SJSA1 (cell line): ENCODE results near the gene NUP107. TPM values are rescaled to one million over a fixed set of nuclear protein-coding genes. Genes with fewer than 3 reads are reported as not detected.
"Not testable (repeated sequence)": the region's sequence is repeated elsewhere in the genome, so short reads cannot be mapped to it uniquely, and the experiment has no call there.

Source experiments
- DNase-seq, 2 experiments: peaks; one replicate each; pipeline ENCODE4 v3.0.0-alpha.2; 2015 to 2020; ENCODE audit warnings: low spot score in 2 of 2, low read depth in 1 of 2
- H3K27ac ChIP-seq: fragments of 250-450 bp; sonication (Bioruptor Pico); 2 replicates; pipeline ENCODE4 v1.5.1; 2020; ENCODE audit warnings: mild to moderate bottlenecking, moderate library complexity
- H3K27me3 ChIP-seq: fragments of 250-450 bp; sonication (Bioruptor Pico); replicated peaks from 2 replicates; pipeline ENCODE4 v1.5.1; 2020; ENCODE audit warnings: mild to moderate bottlenecking, moderate library complexity
- H3K36me3 ChIP-seq: fragments of 250-450 bp; sonication (Bioruptor Pico); 2 replicates; pipeline ENCODE4 v1.5.1; 2020; ENCODE audit warnings: mild to moderate bottlenecking
- H3K4me1 ChIP-seq: fragments of 250-450 bp; sonication (Bioruptor Pico); replicated peaks from 2 replicates; pipeline ENCODE4 v1.6.1; 2021; ENCODE audit warnings: mild to moderate bottlenecking
- H3K4me3 ChIP-seq: fragments of 250-450 bp; sonication (Bioruptor Pico); 2 replicates; pipeline ENCODE4 v1.5.1; 2020; ENCODE audit warnings: mild to moderate bottlenecking
- H3K9me3 ChIP-seq: fragments of 250-450 bp; sonication (Bioruptor Pico); replicated peaks from 2 replicates; pipeline ENCODE4 v1.5.1; 2020; ENCODE audit warnings: mild to moderate bottlenecking
- total RNA-seq: library from RNA; depleted of rRNA; stranded (reverse); fragments of >200 nt; shearing (Covaris generic); gene quantifications from 2 replicates; pipeline ENCODE4 v1.2.3, GENCODE V29; 2014; rRNA removed

The NUP107 gene
- total RNA-seq = 62.8 and 93.5 TPM in 2 replicates

DNA sequence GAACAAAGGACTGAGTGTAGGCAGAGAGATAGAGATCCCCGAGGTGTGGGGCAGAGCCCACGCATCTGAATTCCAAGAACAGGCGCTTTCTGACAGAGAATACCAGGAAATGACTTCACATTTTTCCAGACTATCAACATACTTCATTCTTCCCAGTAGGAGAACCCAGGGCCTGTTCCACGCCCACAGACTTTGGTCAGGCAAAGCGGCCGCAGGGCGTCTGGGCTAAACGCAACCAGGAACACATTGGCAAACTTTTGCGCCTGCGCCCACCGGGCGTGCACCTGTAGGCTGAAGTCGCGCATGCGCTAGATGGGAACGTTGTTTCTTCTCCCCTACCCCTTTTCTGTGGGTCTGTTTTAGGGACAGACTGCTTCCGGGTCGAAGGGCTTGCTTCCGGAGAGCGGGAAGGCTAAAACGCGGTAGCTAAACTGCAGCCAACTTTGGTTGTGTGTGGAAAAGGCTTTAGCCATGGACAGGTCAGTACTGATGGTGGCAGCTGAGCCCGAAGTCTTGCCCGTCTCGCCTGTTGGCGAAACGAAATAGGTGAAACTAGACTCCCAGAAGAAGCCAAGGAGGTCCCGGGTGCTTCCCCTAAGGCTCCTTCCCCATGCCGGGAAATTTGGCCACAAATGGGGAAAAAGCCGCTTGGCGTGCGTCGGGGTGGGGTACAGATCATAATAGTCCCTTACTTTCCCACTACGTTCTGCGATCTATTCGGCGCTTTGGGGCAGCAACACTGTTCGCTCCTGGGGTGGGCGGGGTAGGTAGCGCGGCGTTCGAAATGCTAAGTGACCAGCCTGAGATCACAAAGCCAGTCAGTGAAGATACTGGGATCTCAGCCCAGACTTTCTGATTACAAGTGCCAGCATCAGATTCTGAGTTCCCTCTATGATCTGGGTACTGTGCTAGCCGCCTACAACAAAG is at the start of gene NUP107:
Gene NUP107, plus strand, starts transcription at position 384 of the 927 bp plus-strand sequence. Its CDS starts 88 bp downstream, at position 472.
- Histone ChIP-seq H3K4me1 (peaks cover 18% of the 10 kb centered on the region), H3K27me3 (no peaks in the 10 kb centered on the region), H3K27ac (peak within 1 kb of the TSS; percentile 80), H3K9me3 (no peaks in the 10 kb centered on the region), H3K4me3 (peak within 1 kb of the TSS; percentile 65), H3K36me3 (peaks cover 23% of the 10 kb centered on the region)
- DNase-seq = peak; percentile 96 to 98

DNA sequence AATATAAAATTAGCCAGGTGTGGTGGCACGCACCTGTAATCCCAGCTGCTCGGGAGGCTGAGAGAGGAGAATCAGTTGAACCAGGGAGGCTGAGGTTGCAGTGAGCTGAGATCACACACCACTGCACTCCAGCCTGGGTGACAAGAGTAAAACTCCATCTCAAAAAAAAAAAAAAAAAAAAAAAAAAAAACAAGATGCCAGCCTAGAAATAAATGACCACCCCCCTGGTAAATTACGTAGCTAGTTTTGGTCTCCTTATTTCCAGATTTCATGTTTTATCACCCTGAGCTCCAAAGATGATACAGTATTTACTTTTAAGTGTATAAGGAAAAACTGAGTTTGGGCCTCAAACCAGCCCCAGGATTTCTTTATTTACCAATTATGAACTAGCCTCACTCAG is 49.3 kb upstream of the NUP107 start:
- H3K9me3 ChIP-seq, H3K27ac ChIP-seq, H3K4me3 ChIP-seq, DNase-seq, H3K27me3 ChIP-seq: not testable (repeated sequence)
- Histone ChIP-seq H3K4me1 (peaks cover 13% of the 10 kb centered on the region), H3K36me3 (peaks cover 11% of the 10 kb centered on the region)

DNA sequence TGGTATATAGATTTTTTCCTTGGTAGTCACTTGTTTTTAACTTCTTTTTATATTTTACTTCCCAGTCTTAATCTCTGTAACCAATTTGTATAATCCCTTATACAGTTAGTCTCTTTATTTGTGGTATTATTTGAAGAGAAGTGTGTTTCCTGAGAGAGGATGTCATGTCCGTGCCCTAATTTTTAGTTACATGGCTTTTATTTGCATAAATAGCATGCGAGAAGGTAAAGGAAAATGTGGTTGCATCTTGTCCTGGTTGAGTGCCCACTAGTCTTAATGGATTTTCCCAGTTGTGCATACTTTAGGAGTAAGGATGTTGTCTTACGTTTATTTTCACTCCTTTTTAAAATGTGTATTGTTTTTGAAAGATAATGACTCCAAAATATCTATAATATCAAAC is 48.6 kb upstream of the NUP107 start:
- Histone ChIP-seq H3K27ac (no peak overlapping the region), H3K27me3 (no peaks in the 10 kb centered on the region), H3K36me3 (peaks cover 16% of the 10 kb centered on the region), H3K4me1 (peaks cover 13% of the 10 kb centered on the region), H3K4me3 (no peak overlapping the region), H3K9me3 (no peaks in the 10 kb centered on the region)
- DNase-seq = no peak

DNA sequence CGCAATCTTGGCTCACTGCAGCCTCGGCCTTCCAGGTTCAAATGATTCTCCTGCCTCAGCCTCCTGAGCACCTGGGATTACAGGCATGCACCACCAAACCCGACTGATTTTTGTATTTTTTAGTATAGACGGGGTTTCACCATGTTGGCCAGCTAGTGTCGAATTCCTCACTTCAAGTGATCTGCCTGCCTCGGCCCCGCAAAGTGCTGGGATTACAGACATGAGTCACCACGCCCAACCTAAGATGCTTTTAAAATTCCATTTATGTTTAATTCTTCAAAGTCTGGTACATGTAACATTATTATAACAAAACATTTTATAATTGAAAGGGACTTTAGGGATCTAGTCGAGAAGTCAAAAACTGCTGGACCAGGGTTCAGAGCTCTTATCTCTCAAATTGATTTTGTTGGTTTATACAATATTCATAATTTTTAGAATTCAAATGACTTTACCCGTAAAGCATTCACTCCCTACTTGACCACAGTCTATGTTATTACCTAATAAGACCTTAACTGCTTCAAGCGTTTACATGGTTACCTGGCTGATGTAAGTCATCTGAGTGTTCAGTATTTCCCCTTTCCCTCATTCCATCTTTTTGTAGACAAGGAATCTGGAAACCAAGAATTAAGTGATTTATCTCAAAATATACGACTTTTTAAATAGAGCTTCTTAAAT is 47.9 kb upstream of the NUP107 start:
- H3K4me3 ChIP-seq = no peak overlapping the region
- peaks cover 16% of the 10 kb centered on the region for H3K36me3 ChIP-seq
- H3K27ac ChIP-seq = no peak overlapping the region
- H3K9me3 ChIP-seq = no peaks in the 10 kb centered on the region
- no peak for DNase-seq
- peaks cover 13% of the 10 kb centered on the region for H3K4me1 ChIP-seq
- no peaks in the 10 kb centered on the region for H3K27me3 ChIP-seq

DNA sequence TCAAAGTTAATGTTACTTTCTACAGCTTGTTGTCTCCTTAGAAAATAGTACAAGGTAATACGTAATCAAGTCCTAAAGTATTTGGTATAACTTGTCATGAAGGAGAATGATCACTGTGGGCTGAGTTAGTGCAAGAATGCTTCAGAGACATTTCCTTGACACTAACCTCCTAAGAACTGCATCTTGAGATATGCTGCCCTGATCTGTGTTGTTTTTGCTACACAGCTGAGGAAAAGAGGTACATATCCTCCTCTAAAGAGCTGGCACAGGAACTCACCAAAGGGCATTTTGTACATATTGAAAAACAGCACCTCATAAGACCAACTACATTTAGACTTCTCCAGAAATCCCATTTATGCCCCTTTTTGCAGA is 47.4 kb upstream of the NUP107 start:
- H3K27ac ChIP-seq = no peak overlapping the region

DNA sequence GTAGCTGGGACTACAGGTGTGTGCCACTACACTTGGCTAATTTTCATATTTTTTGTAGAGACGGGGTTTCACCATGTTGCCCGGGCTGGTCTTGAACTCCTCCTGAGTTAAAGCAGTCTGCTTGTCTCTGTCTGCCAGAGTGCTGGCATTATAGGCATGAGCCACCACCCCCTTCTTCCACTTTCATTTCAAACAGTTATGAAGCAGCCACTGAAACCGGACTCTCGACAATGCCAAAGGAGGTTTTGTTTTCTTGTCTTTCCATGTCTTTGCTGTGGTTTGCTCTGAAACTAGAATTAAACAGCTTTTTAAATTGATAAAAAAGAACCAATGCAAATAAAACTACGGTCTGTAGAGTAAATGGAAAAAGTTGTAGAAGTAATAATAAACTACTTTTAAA is 45.6 kb upstream of the NUP107 start:
- no peaks in the 10 kb centered on the region for H3K27me3 ChIP-seq
- H3K36me3 ChIP-seq = peaks cover 27% of the 10 kb centered on the region
- H3K4me1 ChIP-seq = peaks cover 13% of the 10 kb centered on the region
- no peaks in the 10 kb centered on the region for H3K9me3 ChIP-seq
- no peak overlapping the region for H3K4me3 ChIP-seq
- peak in 1 of 2 experiments; percentile 32 for DNase-seq
- H3K27ac ChIP-seq = no peak overlapping the region

More for the DNA sequence above, 47.4 kb upstream of the NUP107 start:
- Histone ChIP-seq H3K36me3 (peaks cover 20% of the 10 kb centered on the region), H3K9me3 (no peaks in the 10 kb centered on the region), H3K4me1 (peaks cover 13% of the 10 kb centered on the region), H3K4me3 (no peak overlapping the region), H3K27me3 (no peaks in the 10 kb centered on the region)
- DNase-seq = no peak

DNA sequence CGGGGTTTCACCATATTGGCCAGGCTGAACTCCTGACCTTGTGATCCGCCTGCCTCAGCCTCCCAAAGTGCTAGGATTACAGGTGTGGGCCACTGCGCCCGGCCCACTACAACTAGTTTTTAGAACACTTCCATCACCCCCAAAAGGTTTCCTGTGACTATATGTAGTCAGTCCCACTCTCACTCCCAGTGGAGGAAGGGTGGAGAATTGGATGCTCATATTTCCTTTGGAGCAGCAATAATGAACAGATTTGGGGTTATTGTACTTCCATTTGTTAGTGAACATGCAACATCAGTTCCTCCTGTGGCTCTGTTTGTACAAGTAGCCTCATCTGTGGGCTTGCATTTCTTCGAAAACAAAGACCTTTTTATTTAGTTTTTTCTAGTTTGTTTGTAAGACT is 40.3 kb upstream of the NUP107 start:
- peaks cover 56% of the 10 kb centered on the region for H3K36me3 ChIP-seq
- H3K4me1 ChIP-seq = no peaks in the 10 kb centered on the region
- no peaks in the 10 kb centered on the region for H3K9me3 ChIP-seq
- no peak for DNase-seq
- no peak overlapping the region for H3K27ac ChIP-seq
- no peak overlapping the region for H3K4me3 ChIP-seq
- H3K27me3 ChIP-seq = no peaks in the 10 kb centered on the region

DNA sequence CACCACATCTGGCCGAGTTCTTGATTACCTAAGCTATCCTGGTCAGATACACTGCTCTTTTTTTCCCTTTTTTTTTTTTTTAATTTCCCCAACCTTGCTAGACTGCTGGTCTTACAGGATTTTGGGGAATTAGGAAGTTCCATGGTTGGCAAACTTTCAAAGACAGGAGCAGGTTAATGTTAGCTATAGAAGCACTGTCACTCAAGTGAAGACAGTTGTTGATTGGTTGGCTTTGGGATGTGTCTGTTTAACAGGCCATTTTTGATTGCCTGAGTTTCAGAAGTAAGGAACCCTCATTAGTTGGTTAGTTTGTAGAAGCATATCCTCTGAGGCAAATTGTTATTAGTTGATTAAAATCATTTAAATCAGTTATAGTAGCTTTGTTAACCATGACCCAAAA is 39.3 kb upstream of the NUP107 start:
- no peak for DNase-seq
- H3K4me1 ChIP-seq = no peaks in the 10 kb centered on the region
- no peaks in the 10 kb centered on the region for H3K27me3 ChIP-seq
- H3K36me3 ChIP-seq = peaks cover 63% of the 10 kb centered on the region
- no peaks in the 10 kb centered on the region for H3K9me3 ChIP-seq
- H3K4me3 ChIP-seq = no peak overlapping the region
- no peak overlapping the region for H3K27ac ChIP-seq

DNA sequence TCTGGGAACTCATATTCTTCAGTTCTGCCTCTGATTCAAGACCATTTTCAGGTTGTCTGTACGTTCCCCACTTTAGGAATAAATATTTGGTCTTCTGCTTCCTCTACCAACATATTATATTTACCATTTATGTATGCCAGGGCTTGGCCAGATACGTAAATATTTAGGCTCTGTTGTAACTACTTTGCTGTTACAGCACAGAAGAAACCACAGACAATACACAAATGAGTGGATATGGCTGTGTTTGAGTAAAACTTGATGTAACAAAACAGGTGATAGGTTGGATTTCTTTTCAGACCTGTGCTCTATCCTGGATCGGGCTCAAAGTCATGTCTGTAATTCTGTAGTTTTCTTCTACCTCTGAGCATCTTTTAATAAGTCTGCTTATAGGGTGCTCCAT is 38.6 kb upstream of the NUP107 start:
- Histone ChIP-seq H3K36me3 (peaks cover 65% of the 10 kb centered on the region), H3K9me3 (no peaks in the 10 kb centered on the region), H3K4me1 (no peaks in the 10 kb centered on the region), H3K27ac (no peak overlapping the region), H3K4me3 (no peak overlapping the region), H3K27me3 (no peaks in the 10 kb centered on the region)
- no peak for DNase-seq

DNA sequence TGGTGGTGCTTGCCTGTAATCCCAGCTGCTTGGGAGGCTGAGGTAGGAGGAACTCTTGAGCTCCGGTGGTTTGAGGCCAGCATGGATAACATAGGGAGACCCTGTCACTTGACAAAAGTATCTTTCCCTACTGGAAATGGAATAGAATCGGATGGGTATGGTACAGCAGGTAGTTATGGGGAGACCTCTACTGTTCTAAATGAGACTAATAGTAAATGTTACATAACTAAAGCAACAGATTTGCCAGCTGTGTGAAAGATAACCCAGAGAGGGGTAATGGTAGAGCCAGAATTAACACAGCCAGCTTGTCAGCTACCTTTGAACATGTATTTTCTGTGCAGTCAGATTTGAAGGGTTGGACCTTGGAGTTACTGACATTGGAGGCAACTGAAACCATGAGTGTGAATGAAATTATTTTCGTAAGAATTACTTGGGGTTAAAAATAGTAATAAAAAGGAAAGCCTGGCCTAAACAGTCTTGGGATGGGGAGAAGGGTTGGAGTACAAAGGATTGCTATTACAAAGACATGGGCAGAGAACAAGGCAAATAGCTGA is 21.7 kb upstream of the NUP107 start:
- Histone ChIP-seq H3K9me3 (no peaks in the 10 kb centered on the region), H3K27ac (no peak overlapping the region), H3K27me3 (no peaks in the 10 kb centered on the region), H3K4me3 (no peak overlapping the region), H3K36me3 (peaks cover 15% of the 10 kb centered on the region), H3K4me1 (no peaks in the 10 kb centered on the region)
- DNase-seq = no peak

DNA sequence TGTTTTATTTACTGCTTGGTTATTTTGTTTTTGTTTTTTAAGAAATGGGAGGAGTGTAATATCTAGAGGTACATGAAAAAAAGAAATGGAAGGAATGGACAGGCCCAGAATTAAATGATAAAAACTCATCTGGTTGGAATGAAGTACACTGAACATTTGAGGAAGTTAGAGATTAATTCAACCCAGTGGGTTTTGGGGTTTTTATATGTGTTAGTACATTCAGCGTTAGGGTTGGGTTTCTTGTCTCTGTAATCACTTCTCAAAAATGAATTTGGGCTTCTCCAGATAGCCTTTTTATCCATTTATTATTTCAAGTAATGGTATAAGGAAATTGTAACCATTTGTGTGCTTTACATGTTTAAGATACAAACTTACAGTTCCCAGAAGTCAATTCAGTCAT is 19.5 kb upstream of the NUP107 start:
- DNase-seq = no peak
- no peak overlapping the region for H3K4me3 ChIP-seq
- no peaks in the 10 kb centered on the region for H3K36me3 ChIP-seq
- no peaks in the 10 kb centered on the region for H3K4me1 ChIP-seq
- H3K27me3 ChIP-seq = no peaks in the 10 kb centered on the region
- no peaks in the 10 kb centered on the region for H3K9me3 ChIP-seq
- no peak overlapping the region for H3K27ac ChIP-seq

DNA sequence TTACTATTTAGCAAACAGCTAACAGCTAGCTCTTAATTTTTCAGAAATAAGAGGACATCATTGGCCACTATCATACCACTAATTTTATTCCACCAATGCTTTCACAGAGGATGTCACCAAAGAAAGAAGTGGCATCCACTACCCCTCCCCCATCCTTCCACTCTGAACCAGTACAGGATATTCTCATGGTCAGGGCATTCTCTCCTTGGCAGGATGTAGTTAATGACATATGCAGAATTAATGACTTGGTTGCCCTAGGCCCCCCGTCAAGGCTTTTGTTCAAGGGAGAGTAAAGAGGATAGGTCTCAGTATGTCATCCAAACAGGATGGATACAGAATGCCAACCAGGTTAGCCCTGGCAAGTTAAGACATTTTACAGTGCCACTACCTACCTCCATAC is 18.9 kb upstream of the NUP107 start:
- no peak for DNase-seq
- no peak overlapping the region for H3K27ac ChIP-seq
- H3K4me1 ChIP-seq = no peaks in the 10 kb centered on the region
- no peaks in the 10 kb centered on the region for H3K36me3 ChIP-seq
- no peaks in the 10 kb centered on the region for H3K9me3 ChIP-seq
- H3K27me3 ChIP-seq = no peaks in the 10 kb centered on the region
- H3K4me3 ChIP-seq = no peak overlapping the region

DNA sequence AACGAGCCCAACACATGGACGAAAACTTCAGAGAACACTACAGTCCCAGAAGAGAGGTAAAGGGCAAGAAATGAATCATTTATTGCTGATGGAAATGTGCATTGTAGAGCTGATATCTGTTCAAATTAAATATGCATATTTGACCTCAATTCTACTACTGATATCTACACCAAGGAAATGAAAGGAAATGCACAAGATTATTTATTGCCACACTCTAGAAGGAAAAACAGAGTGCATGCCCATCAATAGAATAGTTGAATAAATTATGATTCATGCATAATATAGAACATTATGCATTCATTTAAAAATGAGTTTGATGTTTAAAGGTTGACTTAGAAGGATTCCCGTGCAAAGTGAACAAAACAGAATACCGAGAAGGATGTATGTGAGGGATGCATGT is 15.6 kb upstream of the NUP107 start:
- DNase-seq = no peak
- no peak overlapping the region for H3K4me3 ChIP-seq
- H3K27me3 ChIP-seq = no peaks in the 10 kb centered on the region
- H3K4me1 ChIP-seq = peaks cover 3% of the 10 kb centered on the region; the same call in 1 of the 2 replicates
- H3K9me3 ChIP-seq = no peaks in the 10 kb centered on the region
- H3K27ac ChIP-seq = no peak overlapping the region
- H3K36me3 ChIP-seq = no peaks in the 10 kb centered on the region

DNA sequence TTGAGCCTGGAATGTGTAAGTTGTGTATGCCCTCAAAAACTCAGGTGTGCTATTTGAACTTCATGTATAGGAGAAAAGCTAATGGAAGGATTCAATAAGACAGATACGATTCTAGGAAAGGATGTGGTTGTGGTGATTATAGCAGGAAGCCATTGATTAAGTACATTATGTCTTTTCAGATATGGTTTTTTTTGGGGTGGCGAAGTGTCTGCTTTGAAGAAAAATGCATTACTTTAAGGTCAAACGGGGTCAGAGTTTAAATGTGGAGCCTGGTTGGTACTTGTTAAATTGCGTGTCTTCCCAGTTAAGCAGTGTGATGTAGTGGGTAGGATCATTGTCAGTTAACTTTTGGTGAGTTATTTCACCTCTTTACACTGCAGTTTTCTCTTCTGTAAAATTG is 13.0 kb upstream of the NUP107 start:
- DNase-seq = no peak
- no peak overlapping the region for H3K4me3 ChIP-seq
- H3K9me3 ChIP-seq = no peaks in the 10 kb centered on the region
- H3K27me3 ChIP-seq = no peaks in the 10 kb centered on the region
- peaks cover 9% of the 10 kb centered on the region; the same call in 1 of the 2 replicates for H3K4me1 ChIP-seq
- no peaks in the 10 kb centered on the region for H3K36me3 ChIP-seq
- H3K27ac ChIP-seq = no peak overlapping the region
